WTC11 (cell line): ENCODE data around the gene FIS1. TPM values are rescaled to one million over a fixed set of nuclear protein-coding genes. Genes with fewer than 3 reads are reported as not detected.

Experiments used
- ATAC-seq: fragments of 200-7000 bp; cut with Tn5 transposase; 2 replicates; pipeline ENCODE4 v1.10.0; 2021; ENCODE audit warnings: mild to moderate bottlenecking, moderate library complexity
- CTCF ChIA-PET: fragments of 300-600 bp; sonication (Branson Sonifier 250); formaldehyde crosslinking; loops from one replicate; lab custom pipeline; 2021; ENCODE audit warnings: antibody characterized with exemption; lab: Charles Lee
- POLR2A ChIA-PET: fragments of 350-600 bp; sonication (Branson Sonifier 250); formaldehyde crosslinking; loops from one replicate; lab custom pipeline; 2021; ENCODE audit warnings: antibody characterized with exemption; lab: Charles Lee
- DNase-seq: peaks from one replicate; pipeline ENCODE4 v3.0.0; 2021; ENCODE audit warnings: low spot score
- H3K27ac Mint-ChIP-seq: 2 replicates; pipeline ENCODE4 v1.8.0; 2021; ENCODE audit warnings: mixed read lengths
- H3K27me3 Mint-ChIP-seq: 2 replicates; pipeline ENCODE4 v1.8.0; 2021; ENCODE audit warnings: low read depth, mild to moderate bottlenecking, moderate library complexity, mixed read lengths
- H3K36me3 Mint-ChIP-seq: 2 replicates; pipeline ENCODE4 v1.8.0; 2021; ENCODE audit warnings: mixed read lengths
- H3K4me1 Mint-ChIP-seq: 2 replicates; pipeline ENCODE4 v1.8.0; 2022; ENCODE audit warnings: mixed read lengths
- H3K4me3 Mint-ChIP-seq: 2 replicates; pipeline ENCODE4 v1.8.0; 2021; ENCODE audit warnings: mild to moderate bottlenecking, moderate library complexity, mixed read lengths
- H3K9me3 Mint-ChIP-seq: 2 replicates; pipeline ENCODE4 v1.8.0; 2021; ENCODE audit warnings: mixed read lengths
- FOXJ3 ChIP-seq: sonication (generic); formaldehyde crosslinking; IDR thresholded peaks from 2 replicates; pipeline ENCODE4 v1.9.0; 2021; ENCODE audit warnings: missing genetic modification reagents, mild to moderate bottlenecking, borderline replicate concordance
- MXD4 ChIP-seq: fragments of 250-450 bp; sonication (Bioruptor Pico); IDR thresholded peaks from 2 replicates; pipeline ENCODE4 v1.8.0; 2021; ENCODE audit warnings: mild to moderate bottlenecking, moderate library complexity, borderline replicate concordance
- NFYB ChIP-seq: sonication (generic); formaldehyde crosslinking; conservative IDR thresholded peaks from 2 replicates; pipeline ENCODE4 v1.8.0; 2022; ENCODE audit warnings: low read depth, missing genetic modification reagents
- ZNF263 ChIP-seq: sonication (generic); formaldehyde crosslinking; IDR thresholded peaks from 2 replicates; pipeline ENCODE4 v1.8.1; 2022; ENCODE audit warnings: low read depth, mild to moderate bottlenecking, moderate library complexity, missing genetic modification reagents
- ZNF671 ChIP-seq: fragments of 250-450 bp; sonication (Bioruptor Pico); IDR thresholded peaks from 2 replicates; pipeline ENCODE4 v1.8.0; 2021; ENCODE audit warnings: mild to moderate bottlenecking
- total RNA-seq: library from RNA; stranded (reverse); gene quantifications from 3 replicates; pipeline ENCODE4 v1.2.3, GENCODE V29; 2021
- TF ChIP-seq, protein P1 (sequence below): fragments of 250-450 bp; sonication (Bioruptor Pico); IDR thresholded peaks from 2 replicates; pipeline ENCODE4 v1.9.0; 2021; ENCODE audit warnings: mild to moderate bottlenecking, borderline replicate concordance
- TF ChIP-seq, protein P2 (sequence below): sonication (generic); formaldehyde crosslinking; IDR thresholded peaks from 2 replicates; pipeline ENCODE4 v1.8.1; 2023; ENCODE audit warnings: mild to moderate bottlenecking, missing genetic modification reagents
- TF ChIP-seq, protein P3 (sequence below): sonication (generic); formaldehyde crosslinking; IDR thresholded peaks from 2 replicates; pipeline ENCODE4 v1.8.0; 2023; ENCODE audit warnings: mild to moderate bottlenecking, missing genetic modification reagents
- TF ChIP-seq, protein P4 (sequence below): sonication (generic); formaldehyde crosslinking; conservative IDR thresholded peaks from 2 replicates; pipeline ENCODE4 v1.8.1; 2023; ENCODE audit warnings: mild to moderate bottlenecking, low read depth, missing genetic modification reagents, moderate library complexity
- TF ChIP-seq, protein P5 (sequence below): sonication (generic); formaldehyde crosslinking; IDR thresholded peaks from 2 replicates; pipeline ENCODE4 v1.8.0; 2022; ENCODE audit warnings: missing genetic modification reagents
- TF ChIP-seq, protein P6 (sequence below): sonication (generic); formaldehyde crosslinking; IDR thresholded peaks from 2 replicates; pipeline ENCODE4 v1.8.0; 2022; ENCODE audit warnings: mild to moderate bottlenecking, missing genetic modification reagents

The FIS1 gene
- total RNA-seq, 1 experiment from 2014 or later = 123 TPM

DNA sequence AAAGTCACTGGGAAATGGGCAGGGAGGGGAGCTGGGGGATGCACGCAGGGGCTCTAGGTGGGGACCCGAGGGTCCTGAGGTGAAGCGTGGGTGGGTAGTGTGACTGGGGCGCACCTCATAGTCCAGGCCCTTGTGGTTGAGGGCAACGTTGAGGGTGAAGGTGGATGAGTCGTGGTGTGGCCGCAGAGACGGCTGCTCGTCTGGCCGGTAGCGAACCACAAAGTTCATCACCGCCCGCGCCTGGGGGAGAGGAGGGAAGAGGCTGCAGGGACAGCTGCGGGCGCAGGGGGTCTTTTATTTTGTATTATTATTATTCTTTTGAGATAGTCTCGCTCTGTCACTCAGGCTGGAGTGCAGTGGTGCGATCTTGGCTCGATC, 38.2 kb downstream of the FIS1 start:
- H3K27me3 Mint-ChIP-seq = peaks cover 12% of the 10 kb centered on the region
- peak overlapping the region; percentile 53; the same call in 1 of the 2 replicates for H3K27ac Mint-ChIP-seq
- H3K9me3 Mint-ChIP-seq = no peaks in the 10 kb centered on the region
- DNase-seq (no peak), ATAC-seq (no peak)
- peaks cover 7% of the 10 kb centered on the region for H3K4me1 Mint-ChIP-seq
- H3K36me3 Mint-ChIP-seq = peaks cover 3% of the 10 kb centered on the region; the same call in 1 of the 2 replicates
- no peak overlapping the region for H3K4me3 Mint-ChIP-seq
- ChIA-PET POLR2A (interaction anchor here (1.1 kb wide), 1 partner anchor 11 kb away, joined by 3 read pairs; the partner anchor contains the start of gene PLOD3), CTCF (interaction anchor here (1.2 to 2.0 kb wide), 3 partner anchors 9 to 76 kb away, joined by 3 to 9 read pairs (median 4); no protein-coding TSS in a partner anchor)
- TF ChIP-seq ZNF263 (CRISPR knock-in tag) (no peak), NFYB (CRISPR knock-in tag) (no peak), FOXJ3 (CRISPR knock-in tag) (no peak)
- TF ChIP-seq, protein P1, sequence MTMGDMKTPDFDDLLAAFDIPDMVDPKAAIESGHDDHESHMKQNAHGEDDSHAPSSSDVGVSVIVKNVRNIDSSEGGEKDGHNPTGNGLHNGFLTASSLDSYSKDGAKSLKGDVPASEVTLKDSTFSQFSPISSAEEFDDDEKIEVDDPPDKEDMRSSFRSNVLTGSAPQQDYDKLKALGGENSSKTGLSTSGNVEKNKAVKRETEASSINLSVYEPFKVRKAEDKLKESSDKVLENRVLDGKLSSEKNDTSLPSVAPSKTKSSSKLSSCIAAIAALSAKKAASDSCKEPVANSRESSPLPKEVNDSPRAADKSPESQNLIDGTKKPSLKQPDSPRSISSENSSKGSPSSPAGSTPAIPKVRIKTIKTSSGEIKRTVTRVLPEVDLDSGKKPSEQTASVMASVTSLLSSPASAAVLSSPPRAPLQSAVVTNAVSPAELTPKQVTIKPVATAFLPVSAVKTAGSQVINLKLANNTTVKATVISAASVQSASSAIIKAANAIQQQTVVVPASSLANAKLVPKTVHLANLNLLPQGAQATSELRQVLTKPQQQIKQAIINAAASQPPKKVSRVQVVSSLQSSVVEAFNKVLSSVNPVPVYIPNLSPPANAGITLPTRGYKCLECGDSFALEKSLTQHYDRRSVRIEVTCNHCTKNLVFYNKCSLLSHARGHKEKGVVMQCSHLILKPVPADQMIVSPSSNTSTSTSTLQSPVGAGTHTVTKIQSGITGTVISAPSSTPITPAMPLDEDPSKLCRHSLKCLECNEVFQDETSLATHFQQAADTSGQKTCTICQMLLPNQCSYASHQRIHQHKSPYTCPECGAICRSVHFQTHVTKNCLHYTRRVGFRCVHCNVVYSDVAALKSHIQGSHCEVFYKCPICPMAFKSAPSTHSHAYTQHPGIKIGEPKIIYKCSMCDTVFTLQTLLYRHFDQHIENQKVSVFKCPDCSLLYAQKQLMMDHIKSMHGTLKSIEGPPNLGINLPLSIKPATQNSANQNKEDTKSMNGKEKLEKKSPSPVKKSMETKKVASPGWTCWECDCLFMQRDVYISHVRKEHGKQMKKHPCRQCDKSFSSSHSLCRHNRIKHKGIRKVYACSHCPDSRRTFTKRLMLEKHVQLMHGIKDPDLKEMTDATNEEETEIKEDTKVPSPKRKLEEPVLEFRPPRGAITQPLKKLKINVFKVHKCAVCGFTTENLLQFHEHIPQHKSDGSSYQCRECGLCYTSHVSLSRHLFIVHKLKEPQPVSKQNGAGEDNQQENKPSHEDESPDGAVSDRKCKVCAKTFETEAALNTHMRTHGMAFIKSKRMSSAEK (CRISPR knock-in tag) = no peak
- TF ChIP-seq, protein P2, sequence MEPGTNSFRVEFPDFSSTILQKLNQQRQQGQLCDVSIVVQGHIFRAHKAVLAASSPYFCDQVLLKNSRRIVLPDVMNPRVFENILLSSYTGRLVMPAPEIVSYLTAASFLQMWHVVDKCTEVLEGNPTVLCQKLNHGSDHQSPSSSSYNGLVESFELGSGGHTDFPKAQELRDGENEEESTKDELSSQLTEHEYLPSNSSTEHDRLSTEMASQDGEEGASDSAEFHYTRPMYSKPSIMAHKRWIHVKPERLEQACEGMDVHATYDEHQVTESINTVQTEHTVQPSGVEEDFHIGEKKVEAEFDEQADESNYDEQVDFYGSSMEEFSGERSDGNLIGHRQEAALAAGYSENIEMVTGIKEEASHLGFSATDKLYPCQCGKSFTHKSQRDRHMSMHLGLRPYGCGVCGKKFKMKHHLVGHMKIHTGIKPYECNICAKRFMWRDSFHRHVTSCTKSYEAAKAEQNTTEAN (CRISPR knock-in tag) = no peak

DNA sequence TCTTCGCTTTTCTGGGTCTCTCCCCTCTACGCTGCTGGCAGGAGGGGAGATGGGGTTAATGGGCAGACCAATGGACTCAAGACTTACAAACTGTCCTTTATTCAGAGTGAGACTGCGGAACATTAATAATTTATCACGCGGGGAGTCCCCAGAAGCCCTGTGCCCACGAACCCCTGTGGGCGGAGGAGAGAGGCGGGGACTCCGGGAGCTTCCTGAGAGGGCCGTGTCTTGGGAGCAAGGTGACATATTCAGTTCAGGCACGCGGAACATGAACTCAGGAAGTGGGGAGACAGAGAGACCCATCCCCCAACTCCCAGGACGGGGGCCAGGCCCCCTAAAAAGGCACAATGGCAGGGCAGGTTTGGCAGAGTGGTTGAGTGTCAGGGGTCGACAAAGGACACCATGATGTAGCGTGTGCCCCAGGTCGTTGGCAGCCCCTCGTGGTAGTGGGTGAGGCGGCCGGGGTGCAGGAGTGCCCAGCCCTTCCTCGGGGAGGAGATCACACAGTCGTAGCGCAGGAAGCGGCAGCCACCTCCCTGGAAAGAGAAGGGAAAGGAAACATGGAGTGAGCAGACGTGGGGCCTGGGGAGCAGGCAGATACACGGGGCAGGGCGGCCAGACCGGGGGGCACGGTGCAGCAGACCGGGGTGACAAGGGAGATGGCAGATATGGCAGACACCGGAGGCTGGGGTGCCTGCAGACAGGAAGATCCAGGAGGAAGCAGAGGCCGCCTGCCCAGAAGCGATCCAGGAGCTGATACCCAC, 38.8 kb downstream of the FIS1 start:
- peaks cover 3% of the 10 kb centered on the region; the same call in 1 of the 2 replicates for H3K36me3 Mint-ChIP-seq
- peaks cover 16% of the 10 kb centered on the region for H3K27me3 Mint-ChIP-seq
- ATAC-seq (no peak), DNase-seq (no peak)
- no peaks in the 10 kb centered on the region for H3K9me3 Mint-ChIP-seq
- TF ChIP-seq, protein P3, sequence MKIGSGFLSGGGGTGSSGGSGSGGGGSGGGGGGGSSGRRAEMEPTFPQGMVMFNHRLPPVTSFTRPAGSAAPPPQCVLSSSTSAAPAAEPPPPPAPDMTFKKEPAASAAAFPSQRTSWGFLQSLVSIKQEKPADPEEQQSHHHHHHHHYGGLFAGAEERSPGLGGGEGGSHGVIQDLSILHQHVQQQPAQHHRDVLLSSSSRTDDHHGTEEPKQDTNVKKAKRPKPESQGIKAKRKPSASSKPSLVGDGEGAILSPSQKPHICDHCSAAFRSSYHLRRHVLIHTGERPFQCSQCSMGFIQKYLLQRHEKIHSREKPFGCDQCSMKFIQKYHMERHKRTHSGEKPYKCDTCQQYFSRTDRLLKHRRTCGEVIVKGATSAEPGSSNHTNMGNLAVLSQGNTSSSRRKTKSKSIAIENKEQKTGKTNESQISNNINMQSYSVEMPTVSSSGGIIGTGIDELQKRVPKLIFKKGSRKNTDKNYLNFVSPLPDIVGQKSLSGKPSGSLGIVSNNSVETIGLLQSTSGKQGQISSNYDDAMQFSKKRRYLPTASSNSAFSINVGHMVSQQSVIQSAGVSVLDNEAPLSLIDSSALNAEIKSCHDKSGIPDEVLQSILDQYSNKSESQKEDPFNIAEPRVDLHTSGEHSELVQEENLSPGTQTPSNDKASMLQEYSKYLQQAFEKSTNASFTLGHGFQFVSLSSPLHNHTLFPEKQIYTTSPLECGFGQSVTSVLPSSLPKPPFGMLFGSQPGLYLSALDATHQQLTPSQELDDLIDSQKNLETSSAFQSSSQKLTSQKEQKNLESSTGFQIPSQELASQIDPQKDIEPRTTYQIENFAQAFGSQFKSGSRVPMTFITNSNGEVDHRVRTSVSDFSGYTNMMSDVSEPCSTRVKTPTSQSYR (CRISPR knock-in tag) = no peak
- TF ChIP-seq, protein P4, sequence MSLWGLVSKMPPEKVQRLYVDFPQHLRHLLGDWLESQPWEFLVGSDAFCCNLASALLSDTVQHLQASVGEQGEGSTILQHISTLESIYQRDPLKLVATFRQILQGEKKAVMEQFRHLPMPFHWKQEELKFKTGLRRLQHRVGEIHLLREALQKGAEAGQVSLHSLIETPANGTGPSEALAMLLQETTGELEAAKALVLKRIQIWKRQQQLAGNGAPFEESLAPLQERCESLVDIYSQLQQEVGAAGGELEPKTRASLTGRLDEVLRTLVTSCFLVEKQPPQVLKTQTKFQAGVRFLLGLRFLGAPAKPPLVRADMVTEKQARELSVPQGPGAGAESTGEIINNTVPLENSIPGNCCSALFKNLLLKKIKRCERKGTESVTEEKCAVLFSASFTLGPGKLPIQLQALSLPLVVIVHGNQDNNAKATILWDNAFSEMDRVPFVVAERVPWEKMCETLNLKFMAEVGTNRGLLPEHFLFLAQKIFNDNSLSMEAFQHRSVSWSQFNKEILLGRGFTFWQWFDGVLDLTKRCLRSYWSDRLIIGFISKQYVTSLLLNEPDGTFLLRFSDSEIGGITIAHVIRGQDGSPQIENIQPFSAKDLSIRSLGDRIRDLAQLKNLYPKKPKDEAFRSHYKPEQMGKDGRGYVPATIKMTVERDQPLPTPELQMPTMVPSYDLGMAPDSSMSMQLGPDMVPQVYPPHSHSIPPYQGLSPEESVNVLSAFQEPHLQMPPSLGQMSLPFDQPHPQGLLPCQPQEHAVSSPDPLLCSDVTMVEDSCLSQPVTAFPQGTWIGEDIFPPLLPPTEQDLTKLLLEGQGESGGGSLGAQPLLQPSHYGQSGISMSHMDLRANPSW (CRISPR knock-in tag) = no peak
- TF ChIP-seq MXD4 (CRISPR knock-in tag) (no peak), ZNF671 (CRISPR knock-in tag) (no peak)
- TF ChIP-seq, protein P5, sequence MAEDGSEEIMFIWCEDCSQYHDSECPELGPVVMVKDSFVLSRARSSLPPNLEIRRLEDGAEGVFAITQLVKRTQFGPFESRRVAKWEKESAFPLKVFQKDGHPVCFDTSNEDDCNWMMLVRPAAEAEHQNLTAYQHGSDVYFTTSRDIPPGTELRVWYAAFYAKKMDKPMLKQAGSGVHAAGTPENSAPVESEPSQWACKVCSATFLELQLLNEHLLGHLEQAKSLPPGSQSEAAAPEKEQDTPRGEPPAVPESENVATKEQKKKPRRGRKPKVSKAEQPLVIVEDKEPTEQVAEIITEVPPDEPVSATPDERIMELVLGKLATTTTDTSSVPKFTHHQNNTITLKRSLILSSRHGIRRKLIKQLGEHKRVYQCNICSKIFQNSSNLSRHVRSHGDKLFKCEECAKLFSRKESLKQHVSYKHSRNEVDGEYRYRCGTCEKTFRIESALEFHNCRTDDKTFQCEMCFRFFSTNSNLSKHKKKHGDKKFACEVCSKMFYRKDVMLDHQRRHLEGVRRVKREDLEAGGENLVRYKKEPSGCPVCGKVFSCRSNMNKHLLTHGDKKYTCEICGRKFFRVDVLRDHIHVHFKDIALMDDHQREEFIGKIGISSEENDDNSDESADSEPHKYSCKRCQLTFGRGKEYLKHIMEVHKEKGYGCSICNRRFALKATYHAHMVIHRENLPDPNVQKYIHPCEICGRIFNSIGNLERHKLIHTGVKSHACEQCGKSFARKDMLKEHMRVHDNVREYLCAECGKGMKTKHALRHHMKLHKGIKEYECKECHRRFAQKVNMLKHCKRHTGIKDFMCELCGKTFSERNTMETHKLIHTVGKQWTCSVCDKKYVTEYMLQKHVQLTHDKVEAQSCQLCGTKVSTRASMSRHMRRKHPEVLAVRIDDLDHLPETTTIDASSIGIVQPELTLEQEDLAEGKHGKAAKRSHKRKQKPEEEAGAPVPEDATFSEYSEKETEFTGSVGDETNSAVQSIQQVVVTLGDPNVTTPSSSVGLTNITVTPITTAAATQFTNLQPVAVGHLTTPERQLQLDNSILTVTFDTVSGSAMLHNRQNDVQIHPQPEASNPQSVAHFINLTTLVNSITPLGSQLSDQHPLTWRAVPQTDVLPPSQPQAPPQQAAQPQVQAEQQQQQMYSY (CRISPR knock-in tag) = no peak
- TF ChIP-seq, protein P6, sequence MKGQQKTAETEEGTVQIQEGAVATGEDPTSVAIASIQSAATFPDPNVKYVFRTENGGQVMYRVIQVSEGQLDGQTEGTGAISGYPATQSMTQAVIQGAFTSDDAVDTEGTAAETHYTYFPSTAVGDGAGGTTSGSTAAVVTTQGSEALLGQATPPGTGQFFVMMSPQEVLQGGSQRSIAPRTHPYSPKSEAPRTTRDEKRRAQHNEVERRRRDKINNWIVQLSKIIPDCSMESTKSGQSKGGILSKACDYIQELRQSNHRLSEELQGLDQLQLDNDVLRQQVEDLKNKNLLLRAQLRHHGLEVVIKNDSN (CRISPR knock-in tag) = no peak
- POLR2A ChIA-PET = interaction anchor here (1.1 kb wide), 1 partner anchor 11 kb away, joined by 3 read pairs; the partner anchor contains the start of gene PLOD3
- CTCF ChIA-PET = interaction anchor here (0.7 to 2.0 kb wide), 5 partner anchors 10 to 84 kb away, joined by 3 to 9 read pairs (median 4); no protein-coding TSS in a partner anchor
- H3K27ac Mint-ChIP-seq = peak overlapping the region; percentile 69
- H3K4me3 Mint-ChIP-seq = no peak overlapping the region
- H3K4me1 Mint-ChIP-seq = peaks cover 13% of the 10 kb centered on the region
